Liver (tissue), 9 donors: ENCODE results near the gene ALG6. TPM values are rescaled to one million over a fixed set of nuclear protein-coding genes. Genes with fewer than 3 reads are reported as not detected.

Source experiments
- DNase-seq: peaks from one replicate; pipeline ENCODE4 v3.0.0-alpha.2; 2017; ENCODE audit warnings: low spot score
- H3K27ac ChIP-seq, 2 donors: one replicate each; pipeline ENCODE4 v1.7.0; 2013; ENCODE audit warnings: inconsistent platforms in 2 of 2, low read length in 2 of 2, control low read depth in 1 of 2, low read depth in 1 of 2, mild to moderate bottlenecking in 1 of 2
- H3K27me3 ChIP-seq, 4 donors: one replicate each; pipeline versions ENCODE4 v1.6.1 to v1.7.0; 2013; ENCODE audit warnings: low read length in 3 of 4, inconsistent platforms in 1 of 4, mild to moderate bottlenecking in 1 of 4, moderate library complexity in 1 of 4; ENCODE audit not compliant: control insufficient read depth in 4 of 4, insufficient read depth in 4 of 4
- H3K36me3 ChIP-seq, 4 donors: one replicate each; pipeline versions ENCODE4 v1.6.1 to v1.7.0; 2013; ENCODE audit warnings: low read length in 3 of 4, mild to moderate bottlenecking in 3 of 4, low read depth in 1 of 4, moderate library complexity in 1 of 4; ENCODE audit not compliant: control insufficient read depth in 4 of 4, insufficient read depth in 3 of 4
- H3K4me1 ChIP-seq, 4 donors: one replicate each; pipeline versions ENCODE4 v1.6.1 to v1.7.0; 2013; ENCODE audit warnings: low read length in 3 of 4, mild to moderate bottlenecking in 3 of 4, moderate library complexity in 1 of 4; ENCODE audit not compliant: control insufficient read depth in 4 of 4, insufficient read depth in 4 of 4
- H3K4me3 ChIP-seq, 3 donors: one replicate each; pipeline versions ENCODE4 v1.6.1 to v1.7.0; 2013; ENCODE audit warnings: low read length in 3 of 3, control low read depth in 1 of 3, low read depth in 1 of 3, mild to moderate bottlenecking in 1 of 3
- H3K9ac ChIP-seq, 2 donors: one replicate each; pipeline ENCODE4 v1.7.0; 2013; ENCODE audit warnings: low read length in 2 of 2, mild to moderate bottlenecking in 2 of 2, moderate library complexity in 2 of 2, control low read depth in 1 of 2, low read depth in 1 of 2
- H3K9me3 ChIP-seq, 4 donors: one replicate each; pipeline versions ENCODE4 v1.6.1 to v1.7.0; 2013; ENCODE audit warnings: low read length in 3 of 4; ENCODE audit not compliant: control insufficient read depth in 4 of 4
- EGR1 ChIP-seq, 2 donors: IDR thresholded peaks; 2 replicates each; pipeline ENCODE4 v1.6.1; 2016 to 2018; ENCODE audit warnings: antibody characterized with exemption in 2 of 2, low read depth in 2 of 2
- FOXA1 ChIP-seq: IDR thresholded peaks from 2 replicates; pipeline ENCODE4 v1.6.1; 2016; ENCODE audit warnings: antibody characterized with exemption
- FOXA2 ChIP-seq: IDR thresholded peaks from 2 replicates; pipeline ENCODE4 v1.6.1; 2016; ENCODE audit warnings: antibody characterized with exemption
- HNF4G ChIP-seq: IDR thresholded peaks from 2 replicates; pipeline ENCODE4 v1.6.1; 2016; ENCODE audit warnings: antibody characterized with exemption
- JUND ChIP-seq, 2 donors: IDR thresholded peaks; 2 replicates each; pipeline ENCODE4 v1.6.1; 2016; ENCODE audit warnings: antibody characterized with exemption in 2 of 2
- NR2F2 ChIP-seq: IDR thresholded peaks from 2 replicates; pipeline ENCODE4 v1.6.1; 2016; ENCODE audit warnings: antibody characterized with exemption
- RAD21 ChIP-seq, 2 donors: IDR thresholded peaks; 2 replicates each; pipeline ENCODE4 v1.6.1; 2016; ENCODE audit warnings: antibody characterized with exemption in 2 of 2, mild to moderate bottlenecking in 2 of 2
- RXRA ChIP-seq, 2 donors: IDR thresholded peaks; 2 replicates each; pipeline ENCODE4 v1.6.1; 2017 to 2018; ENCODE audit warnings: antibody characterized with exemption in 2 of 2, mild to moderate bottlenecking in 1 of 2
- SP1 ChIP-seq: IDR thresholded peaks from 2 replicates; pipeline ENCODE4 v1.6.1; 2018; ENCODE audit warnings: antibody characterized with exemption, mild to moderate bottlenecking
- TAF1 ChIP-seq: conservative IDR thresholded peaks from 2 replicates; pipeline ENCODE4 v1.6.1; 2016; ENCODE audit warnings: antibody characterized with exemption, mild to moderate bottlenecking
- YY1 ChIP-seq: IDR thresholded peaks from 2 replicates; pipeline ENCODE4 v1.6.1; 2016; ENCODE audit warnings: antibody characterized with exemption, mild to moderate bottlenecking
- WGBS: extraction: QIAGEN DNeasy Blood & Tissue Kit; methylation state at CpG from one replicate; pipeline ENCODE4 v1.1.7; 2013; 5-methylcytosine and 5-hydroxymethylcytosine counted together
- polyA plus RNA-seq, 2 donors: library from polyadenylated mRNA; stranded (reverse) in 1 of 2; unstranded in 1 of 2; fragments of 200-250 nt in 1 of 2; fragments of >200 nt in 1 of 2; fragmentation: Nextera tagmentation in 1 of 2; extraction: Ambion mirVana in 1 of 2; gene quantifications; one replicate each; pipeline versions ENCODE4 v1.2.1 to v1.2.3, GENCODE V29; 2013 to 2015
- total RNA-seq, 2 donors: library from RNA; depleted of rRNA; stranded (reverse); fragments of >200 nt; gene quantifications; one replicate each; pipeline ENCODE4 v1.2.3, GENCODE V29; 2014
- TF ChIP-seq, protein P1 (sequence below): IDR thresholded peaks from 2 replicates; pipeline ENCODE4 v1.6.1; 2016; ENCODE audit warnings: antibody characterized with exemption
- TF ChIP-seq, protein P2 (sequence below): IDR thresholded peaks from 2 replicates; pipeline ENCODE4 v1.6.1; 2016; ENCODE audit warnings: antibody characterized with exemption, mild to moderate bottlenecking
- TF ChIP-seq, protein P3 (sequence below): fragments of 150-350 bp; IDR thresholded peaks from 2 replicates; pipeline ENCODE4 v1.5.1; 2017; ENCODE audit warnings: improper control_type of control experiment, low read depth, low read length; ENCODE audit not compliant: missing input control
- TF ChIP-seq, protein P4 (sequence below): IDR thresholded peaks from 2 replicates; pipeline ENCODE4 v1.6.1; 2016; ENCODE audit warnings: antibody characterized with exemption
- TF ChIP-seq, protein P5 (sequence below): IDR thresholded peaks from 2 replicates; pipeline ENCODE4 v1.6.1; 2016; ENCODE audit warnings: antibody characterized with exemption
- donor health status: healthy.
- donor health status: healthy.
- donor health status: healthy.
- donor health status: healthy.
- donor health status: healthy.

Gene ALG6
- total and polyA plus RNA-seq, 4 donors, result 4.6 to 13.2 (median 6.6) TPM

DNA sequence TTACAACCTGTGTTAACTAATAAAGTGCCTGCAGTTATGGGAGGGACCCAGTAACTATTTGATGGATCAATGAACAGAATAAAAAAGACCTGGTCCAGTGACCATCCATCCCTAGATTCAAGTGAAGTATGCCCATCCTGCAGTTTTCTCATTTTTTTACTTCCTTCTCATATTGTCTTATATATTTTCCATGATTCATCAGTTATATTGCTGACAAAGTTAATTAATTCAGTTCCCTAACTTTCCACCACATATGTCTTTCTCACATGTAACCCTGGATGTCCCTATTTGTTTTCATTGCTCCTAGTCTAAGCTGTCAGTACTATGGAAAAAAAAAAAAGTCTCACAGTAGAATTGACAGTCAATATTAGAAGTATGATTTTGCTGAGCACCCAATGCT, 91.3 kb downstream of the ALG6 start:
- Histone ChIP-seq H3K27ac (no peak overlapping the region), H3K9me3 (peaks cover 0 to 10% (median 4%) of the 10 kb centered on the region in 4 donors), H3K27me3 (no peaks in the 10 kb centered on the region), H3K4me3 (no peak overlapping the region), H3K9ac (no peak overlapping the region), H3K36me3 (no peaks in the 10 kb centered on the region), H3K4me1 (no peaks in the 10 kb centered on the region)
- TF ChIP-seq, protein P1, sequence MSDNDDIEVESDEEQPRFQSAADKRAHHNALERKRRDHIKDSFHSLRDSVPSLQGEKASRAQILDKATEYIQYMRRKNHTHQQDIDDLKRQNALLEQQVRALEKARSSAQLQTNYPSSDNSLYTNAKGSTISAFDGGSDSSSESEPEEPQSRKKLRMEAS, result no peak
- TF ChIP-seq HNF4G (no peak), RXRA (IDR thresholded peaks at IDR 0.05) (no peak), TAF1 (no peak), FOXA1 (no peak), SP1 (no peak), JUND (IDR thresholded peaks at IDR 0.05) (no peak), YY1 (no peak), EGR1 (IDR thresholded peaks at IDR 0.05; ENCODE audit: low read depth in 2 of 2) (no peak)
- TF ChIP-seq, protein P2, sequence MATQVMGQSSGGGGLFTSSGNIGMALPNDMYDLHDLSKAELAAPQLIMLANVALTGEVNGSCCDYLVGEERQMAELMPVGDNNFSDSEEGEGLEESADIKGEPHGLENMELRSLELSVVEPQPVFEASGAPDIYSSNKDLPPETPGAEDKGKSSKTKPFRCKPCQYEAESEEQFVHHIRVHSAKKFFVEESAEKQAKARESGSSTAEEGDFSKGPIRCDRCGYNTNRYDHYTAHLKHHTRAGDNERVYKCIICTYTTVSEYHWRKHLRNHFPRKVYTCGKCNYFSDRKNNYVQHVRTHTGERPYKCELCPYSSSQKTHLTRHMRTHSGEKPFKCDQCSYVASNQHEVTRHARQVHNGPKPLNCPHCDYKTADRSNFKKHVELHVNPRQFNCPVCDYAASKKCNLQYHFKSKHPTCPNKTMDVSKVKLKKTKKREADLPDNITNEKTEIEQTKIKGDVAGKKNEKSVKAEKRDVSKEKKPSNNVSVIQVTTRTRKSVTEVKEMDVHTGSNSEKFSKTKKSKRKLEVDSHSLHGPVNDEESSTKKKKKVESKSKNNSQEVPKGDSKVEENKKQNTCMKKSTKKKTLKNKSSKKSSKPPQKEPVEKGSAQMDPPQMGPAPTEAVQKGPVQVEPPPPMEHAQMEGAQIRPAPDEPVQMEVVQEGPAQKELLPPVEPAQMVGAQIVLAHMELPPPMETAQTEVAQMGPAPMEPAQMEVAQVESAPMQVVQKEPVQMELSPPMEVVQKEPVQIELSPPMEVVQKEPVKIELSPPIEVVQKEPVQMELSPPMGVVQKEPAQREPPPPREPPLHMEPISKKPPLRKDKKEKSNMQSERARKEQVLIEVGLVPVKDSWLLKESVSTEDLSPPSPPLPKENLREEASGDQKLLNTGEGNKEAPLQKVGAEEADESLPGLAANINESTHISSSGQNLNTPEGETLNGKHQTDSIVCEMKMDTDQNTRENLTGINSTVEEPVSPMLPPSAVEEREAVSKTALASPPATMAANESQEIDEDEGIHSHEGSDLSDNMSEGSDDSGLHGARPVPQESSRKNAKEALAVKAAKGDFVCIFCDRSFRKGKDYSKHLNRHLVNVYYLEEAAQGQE, result no peak
- TF ChIP-seq, protein P3, sequence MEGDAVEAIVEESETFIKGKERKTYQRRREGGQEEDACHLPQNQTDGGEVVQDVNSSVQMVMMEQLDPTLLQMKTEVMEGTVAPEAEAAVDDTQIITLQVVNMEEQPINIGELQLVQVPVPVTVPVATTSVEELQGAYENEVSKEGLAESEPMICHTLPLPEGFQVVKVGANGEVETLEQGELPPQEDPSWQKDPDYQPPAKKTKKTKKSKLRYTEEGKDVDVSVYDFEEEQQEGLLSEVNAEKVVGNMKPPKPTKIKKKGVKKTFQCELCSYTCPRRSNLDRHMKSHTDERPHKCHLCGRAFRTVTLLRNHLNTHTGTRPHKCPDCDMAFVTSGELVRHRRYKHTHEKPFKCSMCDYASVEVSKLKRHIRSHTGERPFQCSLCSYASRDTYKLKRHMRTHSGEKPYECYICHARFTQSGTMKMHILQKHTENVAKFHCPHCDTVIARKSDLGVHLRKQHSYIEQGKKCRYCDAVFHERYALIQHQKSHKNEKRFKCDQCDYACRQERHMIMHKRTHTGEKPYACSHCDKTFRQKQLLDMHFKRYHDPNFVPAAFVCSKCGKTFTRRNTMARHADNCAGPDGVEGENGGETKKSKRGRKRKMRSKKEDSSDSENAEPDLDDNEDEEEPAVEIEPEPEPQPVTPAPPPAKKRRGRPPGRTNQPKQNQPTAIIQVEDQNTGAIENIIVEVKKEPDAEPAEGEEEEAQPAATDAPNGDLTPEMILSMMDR, result no peak
- TF ChIP-seq, protein P4, sequence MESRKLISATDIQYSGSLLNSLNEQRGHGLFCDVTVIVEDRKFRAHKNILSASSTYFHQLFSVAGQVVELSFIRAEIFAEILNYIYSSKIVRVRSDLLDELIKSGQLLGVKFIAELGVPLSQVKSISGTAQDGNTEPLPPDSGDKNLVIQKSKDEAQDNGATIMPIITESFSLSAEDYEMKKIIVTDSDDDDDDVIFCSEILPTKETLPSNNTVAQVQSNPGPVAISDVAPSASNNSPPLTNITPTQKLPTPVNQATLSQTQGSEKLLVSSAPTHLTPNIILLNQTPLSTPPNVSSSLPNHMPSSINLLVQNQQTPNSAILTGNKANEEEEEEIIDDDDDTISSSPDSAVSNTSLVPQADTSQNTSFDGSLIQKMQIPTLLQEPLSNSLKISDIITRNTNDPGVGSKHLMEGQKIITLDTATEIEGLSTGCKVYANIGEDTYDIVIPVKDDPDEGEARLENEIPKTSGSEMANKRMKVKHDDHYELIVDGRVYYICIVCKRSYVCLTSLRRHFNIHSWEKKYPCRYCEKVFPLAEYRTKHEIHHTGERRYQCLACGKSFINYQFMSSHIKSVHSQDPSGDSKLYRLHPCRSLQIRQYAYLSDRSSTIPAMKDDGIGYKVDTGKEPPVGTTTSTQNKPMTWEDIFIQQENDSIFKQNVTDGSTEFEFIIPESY, result no peak
- DNase-seq, result no peak

DNA sequence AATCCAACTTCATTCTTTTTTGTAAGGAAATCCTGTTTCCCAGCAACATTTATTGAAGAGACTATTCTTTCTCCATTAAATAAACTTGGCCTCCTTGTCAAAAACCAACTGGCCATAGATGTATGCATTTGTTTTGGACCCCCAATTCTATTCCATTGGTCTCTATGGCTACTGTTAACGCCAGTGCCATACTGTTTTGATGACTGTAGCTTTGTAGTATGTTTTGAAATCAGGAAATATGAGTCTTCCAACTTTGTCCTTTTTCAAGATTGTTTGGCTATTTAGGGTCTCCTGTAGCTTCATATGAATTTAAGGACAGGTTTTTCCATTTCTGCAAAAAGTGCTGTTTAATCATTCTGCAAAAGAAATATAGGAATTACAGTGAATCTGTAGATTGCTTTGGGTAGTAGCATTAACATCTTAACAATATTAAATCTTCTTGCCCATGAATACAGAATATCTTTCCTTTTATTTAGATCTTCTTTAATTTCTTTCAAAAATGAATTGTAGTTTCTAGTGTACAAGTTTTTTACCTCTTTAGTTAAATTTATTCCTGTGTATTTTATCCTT, 94.3 kb downstream of the ALG6 start:
- H3K9me3 ChIP-seq, result peaks cover 0 to 10% (median 4%) of the 10 kb centered on the region in 4 donors
- 98% methylated on average over 1 of the region's 1 CpG for WGBS
- no peaks in the 10 kb centered on the region for H3K4me1 ChIP-seq
- no peak overlapping the region for H3K9ac ChIP-seq
- H3K36me3 ChIP-seq, result no peaks in the 10 kb centered on the region
- no peak for DNase-seq
- no peak overlapping the region for H3K4me3 ChIP-seq
- no peak overlapping the region for H3K27ac ChIP-seq
- no peaks in the 10 kb centered on the region for H3K27me3 ChIP-seq
- TF ChIP-seq, protein P4, result no peak
- TF ChIP-seq RAD21 (IDR thresholded peaks at IDR 0.05), result no peak
- TF ChIP-seq, protein P5, sequence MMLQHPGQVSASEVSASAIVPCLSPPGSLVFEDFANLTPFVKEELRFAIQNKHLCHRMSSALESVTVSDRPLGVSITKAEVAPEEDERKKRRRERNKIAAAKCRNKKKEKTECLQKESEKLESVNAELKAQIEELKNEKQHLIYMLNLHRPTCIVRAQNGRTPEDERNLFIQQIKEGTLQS, result no peak
- TF ChIP-seq, protein P2, result no peak
- TF ChIP-seq YY1, result no peak
- TF ChIP-seq TAF1, result no peak
- TF ChIP-seq, protein P1, result no peak
- no peak for TF ChIP-seq HNF4G
- no peak for TF ChIP-seq FOXA1
- TF ChIP-seq FOXA2, result no peak
- no peak for TF ChIP-seq NR2F2
